Nucleus accumbens (tissue), 56 donors: ENCODE data around the gene SNX9.
"Not testable (repeated sequence)": the region's sequence is repeated elsewhere in the genome, so short reads cannot be mapped to it uniquely, and the experiment has no call there.

ENCODE experiments used
- DNase-seq, 56 donors: peaks; one replicate each; lab custom pipeline; 2025; lab: John Stamatoyannopoulos, UW

Gene SNX9

DNA sequence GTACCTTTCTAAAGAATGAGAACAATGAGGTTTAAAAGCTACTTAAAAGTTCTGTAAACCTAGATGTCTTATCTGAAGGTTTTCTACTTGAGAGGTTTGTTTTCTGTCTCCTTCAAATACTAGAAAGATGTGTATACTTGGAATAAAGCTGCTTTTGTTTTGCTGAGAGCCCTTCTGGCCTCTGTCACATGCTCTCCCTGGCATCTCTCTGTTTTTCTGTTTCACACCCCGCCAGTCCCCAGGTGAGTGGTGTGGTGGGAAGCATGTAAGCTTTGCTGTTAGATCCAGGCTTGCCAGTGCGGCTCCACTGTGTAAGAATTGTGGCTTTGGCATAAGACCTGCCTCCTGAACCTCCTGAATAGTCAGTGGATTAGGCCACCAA lies 56.8 kb downstream of the SNX9 start:
- DNase-seq: peak in 28 of 56 donors; percentile 12 to 62 (median 40)

- no peak for DNase-seq
Observed at GRCh38 chr6:157880534-157880933, 57.5 kb downstream of the SNX9 start.

DNA sequence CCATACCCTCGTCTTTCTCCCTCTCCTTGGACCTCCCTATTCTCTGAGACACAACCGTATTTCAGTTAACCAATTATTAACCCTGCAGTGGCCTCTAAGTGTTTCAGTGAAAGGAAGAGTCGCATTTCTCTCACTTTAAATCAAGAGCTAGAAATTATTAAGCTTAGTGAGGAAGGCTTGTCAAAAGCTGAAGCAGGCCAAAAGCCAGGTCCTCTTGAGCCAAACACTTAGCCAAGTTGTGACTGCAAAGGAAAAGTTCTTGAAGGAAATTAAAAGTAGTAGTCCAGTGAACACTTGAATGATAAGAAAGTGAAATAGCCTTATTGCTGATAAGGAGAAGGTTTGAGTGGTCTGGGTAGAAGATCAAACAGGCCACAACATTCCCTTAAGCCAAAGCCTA lies 58.3 kb downstream of the SNX9 start:
- DNase-seq: no peak

- DNase-seq: no peak
Observed at GRCh38 chr6:157884756-157885155, 61.7 kb downstream of the SNX9 start.

- DNase-seq: peak in 1 of 56 donors; percentile 33
Observed at GRCh38 chr6:157885211-157885788, 62.3 kb downstream of the SNX9 start.

DNA sequence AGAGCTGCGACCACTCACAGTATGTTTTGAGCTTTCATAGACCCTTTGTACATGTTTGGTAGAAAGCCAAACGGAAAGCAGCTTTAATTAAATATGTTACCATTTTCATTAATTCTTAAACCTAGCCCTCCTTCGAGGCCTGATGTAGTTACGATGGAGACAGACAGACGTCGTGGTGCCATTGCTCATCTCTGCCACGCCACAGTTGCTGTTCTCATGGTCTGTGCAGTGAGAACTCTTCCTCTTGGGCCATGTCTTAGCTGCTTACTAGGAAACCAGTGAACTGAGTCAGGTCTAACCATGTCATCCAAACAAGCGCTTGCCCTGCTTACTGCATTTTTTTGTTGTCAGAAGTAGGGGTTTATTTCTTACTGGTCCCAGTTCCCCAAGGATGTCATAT lies 62.8 kb downstream of the SNX9 start:
- no peak for DNase-seq

GRCh38 chr6:157887892-157888291 lies 64.8 kb downstream of the SNX9 start:
- DNase-seq: no peak

DNA sequence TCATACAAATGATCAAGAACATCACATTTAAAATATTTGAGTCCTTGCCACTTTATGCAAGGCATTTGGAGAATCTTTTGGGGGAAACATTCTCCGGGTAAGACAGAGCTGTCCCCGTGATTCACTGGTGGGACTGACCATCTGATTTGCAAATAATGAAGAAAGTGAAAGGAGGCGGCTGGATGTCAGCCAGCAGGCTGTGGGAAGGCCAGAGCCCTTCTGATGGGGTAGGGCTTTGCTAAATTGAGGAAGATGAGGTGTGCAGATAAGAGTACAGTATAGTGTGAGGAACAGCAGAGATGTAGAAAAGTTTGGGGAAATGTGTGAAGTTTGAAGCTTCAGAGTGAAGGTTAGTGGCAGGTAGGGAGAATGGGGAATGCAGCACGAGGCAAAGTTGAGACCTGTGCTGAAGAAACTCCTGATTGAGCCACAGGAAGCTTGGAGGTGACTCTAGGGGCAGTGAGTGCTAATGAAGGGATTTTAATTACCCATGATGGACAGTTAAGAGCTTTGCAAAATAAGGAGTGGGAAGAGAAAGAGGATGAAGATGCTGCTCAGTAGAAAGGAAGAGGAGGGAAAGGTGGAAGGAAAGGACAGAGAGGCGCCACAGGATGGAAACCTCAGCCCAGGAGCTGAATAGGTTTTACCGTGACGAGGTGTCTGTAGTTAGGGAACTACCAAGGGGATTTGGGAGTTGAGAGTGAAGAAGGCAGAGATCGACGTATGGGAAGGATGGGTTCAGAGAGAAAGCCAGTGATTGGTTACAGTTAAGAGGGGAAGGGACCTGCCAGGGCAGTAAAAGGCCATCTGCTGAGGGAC lies 68.7 kb downstream of the SNX9 start:
- DNase-seq: no peak

GRCh38 chr6:157892363-157892877 lies 69.4 kb downstream of the SNX9 start:
- no peak for DNase-seq

DNA sequence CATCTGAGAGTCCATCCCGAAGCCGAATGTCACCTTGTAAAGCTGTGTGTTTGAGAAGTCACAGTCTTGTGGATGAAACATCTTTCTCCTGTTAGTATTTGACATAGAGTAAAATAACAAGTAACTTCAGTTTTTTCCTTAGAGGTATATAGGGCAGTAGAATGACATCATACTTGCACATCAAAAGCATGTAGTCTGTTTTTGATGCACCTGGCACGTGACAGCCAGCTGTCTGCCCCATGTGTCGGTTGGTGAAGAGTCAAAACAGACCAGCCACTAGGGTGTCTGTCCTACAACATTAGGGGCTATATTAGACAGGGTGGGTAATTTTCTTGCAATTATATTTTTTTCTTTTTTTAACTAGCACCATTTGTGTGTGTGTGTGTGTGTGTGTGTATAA lies 70.2 kb downstream of the SNX9 start:
- DNase-seq: no peak

DNA sequence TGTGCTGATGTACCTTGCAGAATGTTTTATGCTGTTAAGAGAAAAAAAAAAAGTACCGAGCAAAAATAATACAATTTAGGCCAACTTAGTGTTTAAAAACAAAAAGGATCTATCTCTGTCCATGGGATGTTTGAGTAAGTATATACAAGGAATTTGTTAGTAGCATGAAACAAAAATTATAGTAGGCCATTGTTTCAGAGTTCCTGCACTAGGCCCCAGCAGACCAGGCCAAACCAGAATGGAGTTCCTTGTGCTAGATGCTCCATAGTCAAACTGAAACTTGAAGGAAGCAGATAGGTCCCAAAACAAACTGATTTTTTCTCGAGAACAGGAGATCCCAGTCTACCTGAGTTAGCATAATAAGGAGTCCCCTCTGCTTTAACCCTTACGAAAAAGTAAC lies 72.5 kb downstream of the SNX9 start:
- no peak for DNase-seq

- DNase-seq: no peak
Observed at GRCh38 chr6:157896932-157897331, 73.9 kb downstream of the SNX9 start.

GRCh38 chr6:157898169-157898568 lies 75.1 kb downstream of the SNX9 start:
- peak in 34 of 56 donors; percentile 10 to 70 (median 38) for DNase-seq

DNA sequence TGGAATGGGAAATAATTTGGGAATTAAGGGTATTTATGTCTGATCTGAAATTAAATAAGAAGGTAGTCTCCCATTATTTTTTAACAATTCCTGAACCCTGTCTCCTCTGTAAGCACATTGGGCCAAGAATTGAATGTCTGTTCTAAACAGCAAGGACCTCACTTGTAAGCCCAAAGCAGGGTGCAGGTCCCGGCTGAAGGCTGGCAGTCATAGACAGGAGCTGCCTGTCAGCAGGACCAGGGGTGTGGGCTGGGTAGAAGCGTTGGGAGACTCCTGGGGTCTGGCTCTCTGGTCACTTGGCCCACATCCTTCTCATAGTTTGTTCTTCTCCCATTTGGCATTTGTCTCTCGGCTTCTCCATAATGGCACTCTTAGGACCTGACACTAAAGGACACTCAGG lies 75.6 kb downstream of the SNX9 start:
- no peak for DNase-seq

- DNase-seq: peak in 6 of 56 donors; percentile 31 to 58 (median 36)
Observed at GRCh38 chr6:157900262-157900661, 77.2 kb downstream of the SNX9 start.

- not testable (repeated sequence) for DNase-seq
Observed at GRCh38 chr6:157900751-157901150, 77.7 kb downstream of the SNX9 start.

DNA sequence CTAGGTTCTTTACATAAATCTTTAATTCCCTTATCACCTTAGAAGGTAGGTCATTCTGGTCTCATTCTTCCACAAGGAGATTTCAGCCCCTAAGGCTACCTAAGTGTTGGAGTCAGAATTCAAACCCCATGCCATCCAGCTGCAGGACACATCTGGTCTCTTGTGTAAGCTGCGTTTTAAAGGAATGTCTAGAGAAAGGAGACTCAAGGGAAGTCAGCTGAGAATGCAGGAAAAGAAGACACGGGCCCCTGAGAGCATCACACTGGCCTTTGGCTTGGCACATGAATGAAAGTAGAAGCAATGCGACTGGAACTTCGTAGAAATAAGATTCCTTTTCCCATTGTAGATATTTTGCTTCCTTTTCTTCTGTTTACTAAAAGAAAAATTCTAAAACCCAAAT lies 82.0 kb downstream of the SNX9 start:
- DNase-seq: no peak

GRCh38 chr6:157905590-157906342 lies 82.7 kb downstream of the SNX9 start:
- no peak for DNase-seq

GRCh38 chr6:157906537-157907061 lies 83.6 kb downstream of the SNX9 start:
- DNase-seq: no peak

GRCh38 chr6:157907651-157908050 lies 84.6 kb downstream of the SNX9 start:
- DNase-seq: no peak
